Stimulated activated CD4-positive, alpha-beta T cell treated with anti-CD3 and anti-CD28 coated beads, TNF-alpha, amount 100 ng/mL, for 4 hours (primary cell): ENCODE measurements around the gene RPS6KA1.

Experiments
- DNase-seq, 3 experiments: peaks; one replicate each; pipeline ENCODE4 v3.0.0-alpha.2; 2020; ENCODE audit warnings: low read depth in 3 of 3

The RPS6KA1 gene

DNA sequence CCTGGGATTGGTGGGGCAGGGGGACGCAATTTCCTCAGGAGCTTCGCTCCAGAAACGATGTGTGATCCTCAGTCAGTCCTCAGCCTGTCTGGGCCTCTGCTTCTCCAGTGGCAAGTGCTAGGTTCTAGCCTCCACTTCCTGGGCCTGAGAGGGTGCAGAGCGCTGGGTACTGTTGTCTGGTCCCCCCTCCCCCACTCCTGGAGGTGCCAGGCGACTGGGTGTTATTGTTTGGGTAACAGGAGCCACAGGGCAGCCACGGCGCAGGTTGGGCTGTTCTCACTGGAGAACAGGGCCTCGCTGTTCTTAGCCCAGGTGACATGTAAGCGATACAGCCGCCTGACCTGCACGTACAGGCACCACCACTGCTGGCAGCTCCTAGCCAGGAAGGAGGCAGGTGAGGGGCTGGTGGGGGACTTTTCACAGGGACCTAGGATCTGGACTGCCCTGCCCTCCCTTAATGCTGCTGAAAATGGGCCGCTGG lies 2.1 kb downstream of the RPS6KA1 start:
- no peak for DNase-seq

- DNase-seq, result no peak
These were observed 4.5 kb downstream of the RPS6KA1 start for GRCh38 chr1:26533951-26534509.

GRCh38 chr1:26535201-26535600 lies 5.6 kb downstream of the RPS6KA1 start:
- DNase-seq, result no peak

- no peak for DNase-seq
These were observed 6.5 kb downstream of the RPS6KA1 start for GRCh38 chr1:26536081-26536480.

DNA sequence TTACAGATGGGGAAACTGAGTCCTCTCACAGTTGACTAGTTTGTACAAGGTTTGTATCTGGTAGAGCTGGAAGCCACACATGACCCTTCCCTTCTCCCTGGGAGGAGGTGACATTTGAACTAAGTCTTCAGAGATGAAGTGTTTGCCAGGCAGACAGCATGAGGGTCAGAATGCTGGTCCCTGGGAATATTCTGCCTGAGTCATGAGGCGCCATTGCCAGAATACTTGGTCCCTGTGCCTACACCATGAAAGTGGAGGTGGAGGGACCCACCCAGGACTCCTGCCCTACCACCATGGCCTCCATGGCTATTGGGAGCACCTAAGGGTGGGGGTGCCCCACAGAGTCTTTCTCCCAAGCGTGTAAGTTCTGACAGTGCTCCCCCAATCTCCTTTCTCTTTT lies 7.0 kb downstream of the RPS6KA1 start:
- DNase-seq, result no peak

DNA sequence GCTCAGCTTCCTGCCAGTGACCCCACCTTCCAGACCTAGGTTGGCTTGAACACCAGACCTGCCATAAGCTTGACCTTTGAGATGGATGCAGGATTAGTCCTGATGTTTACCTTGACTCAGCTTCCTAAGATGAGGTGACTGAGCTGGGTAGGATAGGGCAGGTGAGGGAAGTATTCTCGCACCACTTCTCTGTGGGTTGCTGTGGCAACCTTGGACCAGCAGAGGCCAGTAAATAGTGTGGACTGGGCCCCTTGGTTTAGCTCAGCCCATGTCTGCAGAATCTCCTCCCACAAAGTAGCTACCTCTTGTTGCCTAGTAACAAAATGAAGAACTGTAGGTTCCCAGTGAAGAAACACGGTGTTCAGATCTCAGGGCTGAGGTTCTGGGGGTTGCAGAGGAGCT lies 8.4 kb downstream of the RPS6KA1 start:
- no peak for DNase-seq

DNA sequence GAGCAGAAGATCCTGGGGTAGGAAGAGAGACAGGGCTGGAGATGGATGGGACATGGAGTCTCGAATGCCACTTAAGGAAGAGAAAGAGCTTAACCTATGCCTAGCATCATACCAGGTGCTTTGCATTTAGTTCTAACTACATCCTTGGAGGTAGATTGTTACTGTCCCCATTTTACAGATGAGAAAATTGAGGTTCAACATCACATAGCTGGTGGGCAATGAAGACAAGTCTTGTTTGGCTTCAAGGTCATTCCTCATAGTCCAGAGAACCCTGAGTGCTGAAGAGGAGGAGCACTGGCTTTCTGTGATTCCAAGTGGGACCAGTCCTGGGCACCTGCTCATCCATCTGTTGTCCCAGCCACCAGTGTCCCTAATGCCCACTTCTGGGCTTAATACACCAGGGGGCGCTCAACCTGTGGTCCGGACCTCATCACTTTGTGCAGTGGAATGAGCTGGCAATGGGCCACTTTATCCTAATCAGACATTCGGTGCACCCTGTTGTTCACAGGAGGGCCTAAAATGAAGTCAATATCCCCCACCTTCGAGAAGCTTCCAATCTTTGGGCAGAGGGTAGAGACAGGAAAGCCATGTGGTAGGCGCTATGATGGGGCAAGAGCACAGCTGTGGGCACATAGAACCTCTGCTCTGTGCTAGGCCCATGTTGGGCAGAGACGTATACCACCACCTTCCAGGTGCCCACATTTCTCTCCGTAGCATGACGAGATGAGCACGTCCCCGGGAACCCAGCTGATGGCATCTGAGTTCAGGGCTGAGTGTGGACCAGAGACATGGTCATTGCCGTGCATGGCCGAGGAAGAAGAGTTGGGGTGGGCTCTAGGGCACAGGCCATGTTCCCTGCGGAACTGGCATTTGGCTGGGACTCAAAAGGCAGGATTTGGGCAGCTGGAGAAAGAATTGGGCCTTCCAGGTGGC lies 9.2 kb downstream of the RPS6KA1 start:
- DNase-seq, result no peak

DNA sequence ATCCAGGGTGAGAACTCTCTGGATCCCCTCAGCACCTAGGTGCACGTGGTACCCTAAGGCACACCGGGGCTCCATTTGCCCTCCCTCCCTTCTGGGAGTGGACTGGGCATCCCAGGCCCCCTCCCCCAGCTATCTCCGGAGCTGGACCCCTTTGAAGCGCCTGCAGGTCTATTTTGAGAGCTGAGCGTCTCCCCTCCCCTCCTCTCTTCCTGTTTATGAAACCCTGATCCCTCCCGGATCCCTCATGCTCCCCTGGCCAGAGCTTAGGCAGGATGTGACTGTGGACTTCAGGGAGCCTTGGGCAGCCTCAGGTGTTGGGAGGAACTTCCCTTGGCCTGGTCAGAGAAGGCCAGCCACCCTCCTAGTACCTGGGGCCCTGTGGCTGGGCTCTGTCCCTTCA lies 10.2 kb downstream of the RPS6KA1 start:
- DNase-seq, result no peak

GRCh38 chr1:26540351-26540750 lies 10.8 kb downstream of the RPS6KA1 start:
- DNase-seq, result no peak

GRCh38 chr1:26541431-26541815 lies 11.9 kb downstream of the RPS6KA1 start:
- no peak for DNase-seq

DNA sequence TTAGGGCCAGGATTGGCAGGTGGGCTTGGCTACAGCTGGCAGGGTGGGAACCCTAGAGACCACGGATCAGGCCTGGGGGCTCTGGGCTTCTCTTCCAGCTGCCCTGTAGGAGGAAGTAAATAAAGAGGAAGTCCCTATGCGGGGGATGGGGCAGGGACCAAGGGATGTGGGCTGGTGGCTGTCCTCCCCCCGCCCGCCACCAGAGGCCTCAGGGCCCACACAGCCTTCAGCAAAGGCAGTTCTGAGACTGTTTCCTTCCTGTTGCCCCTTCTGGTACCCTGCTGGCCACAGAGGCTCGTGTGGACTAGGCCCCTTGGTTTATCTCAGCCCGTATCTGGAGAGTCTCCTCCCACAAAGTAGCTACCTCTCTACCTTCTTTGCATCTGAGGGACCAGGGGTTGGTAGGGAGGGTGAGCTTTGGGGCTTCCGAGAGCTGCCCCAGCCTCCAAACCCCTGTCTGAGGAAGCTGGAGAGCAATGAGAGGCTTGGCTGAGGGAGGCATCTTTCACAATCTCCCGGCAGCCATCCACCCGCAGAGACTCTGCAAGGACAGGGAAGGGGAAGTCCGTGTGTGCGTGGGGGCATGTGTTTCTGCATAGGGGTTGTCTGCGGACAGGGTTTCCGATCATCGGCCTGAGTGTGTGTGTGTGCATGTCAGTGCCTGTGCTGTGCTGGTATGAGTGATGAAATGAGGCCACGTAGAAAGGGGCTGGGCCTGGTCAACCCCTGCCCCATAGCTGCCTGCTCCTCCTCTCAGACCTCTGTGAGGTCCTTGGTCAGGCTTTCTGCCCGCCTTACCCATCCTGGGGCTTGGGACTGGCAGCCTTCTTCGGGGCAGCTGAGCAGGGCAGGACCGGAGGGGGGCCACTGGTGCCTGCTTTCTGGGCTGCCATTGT lies 12.5 kb downstream of the RPS6KA1 start:
- peak; percentile 37 to 50 (median 42) for DNase-seq

- DNase-seq, result no peak
These were observed 13.3 kb downstream of the RPS6KA1 start for GRCh38 chr1:26542771-26543451.

DNA sequence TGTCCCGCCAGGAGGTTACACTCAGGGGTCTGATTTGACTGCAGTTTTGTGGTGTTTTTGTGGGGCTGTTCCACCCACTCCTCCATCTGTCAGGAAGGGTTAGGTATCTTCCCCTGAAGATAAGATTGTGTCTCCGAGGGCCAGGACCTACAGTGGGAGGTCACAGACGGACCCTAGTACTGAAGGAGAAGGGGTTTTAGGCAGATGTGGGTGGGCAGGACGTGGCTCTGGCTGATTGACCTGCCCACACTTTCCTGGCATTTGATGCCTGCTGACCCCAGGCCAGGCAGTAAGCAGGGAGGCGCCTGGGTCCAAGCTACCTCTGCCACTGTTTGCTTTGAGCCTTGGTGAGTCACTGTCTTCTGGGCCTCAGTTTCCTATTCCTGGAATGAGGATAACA lies 13.9 kb downstream of the RPS6KA1 start:
- DNase-seq, result no peak

GRCh38 chr1:26544126-26544525 lies 14.6 kb downstream of the RPS6KA1 start:
- no peak for DNase-seq

DNA sequence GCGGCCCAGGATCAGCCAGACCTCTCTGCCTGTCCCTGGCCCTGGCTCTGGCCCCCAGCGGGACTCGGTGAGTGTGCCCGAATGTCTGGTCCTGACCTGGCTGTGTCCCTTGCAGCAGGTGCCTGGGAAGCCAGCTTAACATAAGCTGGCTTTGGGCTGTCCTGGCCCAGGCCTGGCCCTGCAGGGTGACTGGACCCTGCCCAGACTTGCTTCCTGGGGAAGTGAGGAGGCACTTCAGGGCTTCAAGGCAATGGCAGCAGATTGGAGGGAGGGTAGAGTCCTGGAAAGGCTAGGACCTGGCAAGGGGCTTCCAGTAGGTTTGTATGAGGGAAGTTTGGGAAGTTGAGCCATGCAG lies 16.4 kb downstream of the RPS6KA1 start:
- DNase-seq, result no peak

DNA sequence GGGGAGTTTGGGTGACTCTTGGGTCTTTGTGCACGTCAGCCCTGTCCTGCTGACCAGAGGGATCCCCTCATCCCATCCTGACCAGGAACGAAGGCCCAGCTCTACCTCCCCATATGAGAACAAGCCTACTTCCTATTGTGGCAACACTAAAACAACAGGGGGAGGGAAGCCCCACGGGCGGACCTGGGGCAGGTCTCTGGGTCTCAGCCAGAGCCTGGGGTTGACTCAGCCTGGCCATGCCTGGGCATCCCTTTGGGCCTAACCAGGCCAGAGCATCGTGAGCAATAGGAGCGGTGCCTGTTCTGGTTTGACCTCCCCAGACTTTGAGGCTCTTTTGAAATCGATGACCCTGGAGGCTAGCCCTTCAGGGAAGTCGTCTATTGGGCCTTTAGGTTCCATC lies 16.8 kb downstream of the RPS6KA1 start:
- no peak for DNase-seq

GRCh38 chr1:26546819-26547218 lies 17.3 kb downstream of the RPS6KA1 start:
- DNase-seq, result no peak

- no peak for DNase-seq
These were observed 19.3 kb downstream of the RPS6KA1 start for GRCh38 chr1:26548841-26549240.

DNA sequence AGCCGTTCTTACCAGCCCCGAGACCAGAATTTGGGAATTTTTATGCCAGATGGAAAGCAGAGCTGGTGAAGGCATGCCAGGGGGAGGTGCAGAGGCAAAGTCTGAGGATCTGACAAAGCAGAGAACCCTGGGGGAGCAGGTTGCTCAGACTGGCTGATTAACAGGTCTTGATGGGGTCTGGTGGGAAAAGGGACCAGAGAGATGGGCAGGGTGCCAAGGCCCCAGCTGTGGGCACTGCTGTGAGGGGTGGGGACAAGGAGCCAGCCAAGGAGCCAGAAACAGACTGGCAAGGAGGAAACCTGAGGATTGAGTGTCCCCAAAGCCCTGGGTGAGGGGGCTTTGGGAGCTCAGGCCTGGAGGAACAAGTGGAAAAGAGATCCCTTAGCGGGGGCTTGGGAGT lies 21.4 kb downstream of the RPS6KA1 start:
- DNase-seq, result no peak

GRCh38 chr1:26552720-26553119 lies 23.2 kb downstream of the RPS6KA1 start:
- no peak for DNase-seq

DNA sequence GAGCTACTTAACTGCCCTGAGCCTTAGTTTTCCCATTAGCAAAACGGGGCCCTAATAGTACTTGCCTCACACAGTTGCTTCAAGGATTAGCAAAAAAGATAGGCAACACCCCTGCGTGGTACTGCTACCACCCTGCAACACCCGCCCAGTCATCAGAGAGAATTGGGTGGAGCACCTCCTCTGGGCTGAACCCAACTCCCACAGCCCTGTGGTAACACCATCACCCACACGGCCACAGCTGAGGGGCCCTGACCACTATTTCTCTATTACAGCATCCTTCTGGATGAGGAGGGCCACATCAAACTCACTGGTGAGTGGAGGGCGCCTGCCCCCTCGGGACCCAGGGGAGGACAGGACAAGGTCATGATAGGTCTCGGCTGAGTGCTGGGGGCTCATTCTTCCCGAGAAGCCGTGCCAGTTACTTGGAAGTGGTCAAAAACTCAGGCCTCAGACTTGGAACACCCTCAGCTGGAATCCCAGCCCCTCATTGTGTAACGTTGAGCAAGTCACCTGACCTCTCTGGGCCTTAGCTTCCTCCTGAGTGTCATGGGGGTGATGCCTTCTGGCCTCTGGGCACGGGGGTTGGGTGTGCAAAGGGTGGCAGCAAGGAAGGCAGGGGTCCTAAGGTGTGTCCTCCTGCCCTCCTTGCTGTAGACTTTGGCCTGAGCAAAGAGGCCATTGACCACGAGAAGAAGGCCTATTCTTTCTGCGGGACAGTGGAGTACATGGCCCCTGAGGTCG lies 24.6 kb downstream of the RPS6KA1 start:
- no peak for DNase-seq
